HepG2 (cell line): ENCODE measurements around the gene PRDM12. TPM values are rescaled to one million over a fixed set of nuclear protein-coding genes. Genes with fewer than 3 reads are reported as not detected.
A peak's percentile ranks its signal among the peaks of the same experiment; 100 is the strongest.

ENCODE experiments used
- CCDC6 ChIP-seq: sonication (generic); formaldehyde crosslinking; IDR thresholded peaks from 2 replicates; pipeline ENCODE4 v1.8.1; 2022; ENCODE audit warnings: mild to moderate bottlenecking, missing genetic modification reagents, moderate library complexity
- GTF3A ChIP-seq: sonication (generic); formaldehyde crosslinking; conservative IDR thresholded peaks from 2 replicates; pipeline ENCODE4 v1.4.0; 2020; ENCODE audit warnings: mild to moderate bottlenecking, missing genetic modification reagents
- KAT7 ChIP-seq: IDR thresholded peaks from 2 replicates; pipeline ENCODE4 v1.6.1; 2018; ENCODE audit warnings: borderline replicate concordance, missing compliant biosample characterization
- KLF12 ChIP-seq: sonication (generic); formaldehyde crosslinking; IDR thresholded peaks from 2 replicates; pipeline ENCODE4 v1.4.0; 2020; ENCODE audit warnings: missing genetic modification reagents, borderline replicate concordance
- MAF1 ChIP-seq: sonication (generic); formaldehyde crosslinking; IDR thresholded peaks from 2 replicates; pipeline ENCODE4 v1.5.0; 2020; ENCODE audit warnings: missing genetic modification reagents, borderline replicate concordance
- MEIS1 ChIP-seq: sonication (generic); formaldehyde crosslinking; IDR thresholded peaks from 2 replicates; pipeline ENCODE4 v1.9.0; 2021; ENCODE audit warnings: mild to moderate bottlenecking, missing genetic modification reagents, moderate library complexity, borderline replicate concordance
- ONECUT2 ChIP-seq: sonication (generic); formaldehyde crosslinking; IDR thresholded peaks from 2 replicates; pipeline ENCODE4 v1.4.0; 2020; ENCODE audit warnings: missing genetic modification reagents
- POLR2AphosphoS2 ChIP-seq: IDR thresholded peaks from 2 replicates; pipeline ENCODE4 v1.6.1; 2011; ENCODE audit warnings: low read depth, low read length, improper control_type of control experiment
- RBAK ChIP-seq: sonication (generic); formaldehyde crosslinking; IDR thresholded peaks from 2 replicates; pipeline ENCODE4 v1.5.1; 2020; ENCODE audit warnings: mild to moderate bottlenecking, missing genetic modification reagents
- RBFOX2 ChIP-seq: fragments of 200-400 bp; formaldehyde crosslinking; IDR thresholded peaks from 2 replicates; pipeline ENCODE4 v1.6.1; 2017; ENCODE audit warnings: low read depth, mild to moderate bottlenecking, low read length
- RFXAP ChIP-seq: sonication (generic); formaldehyde crosslinking; IDR thresholded peaks from 2 replicates; pipeline ENCODE4 v1.4.0; 2020; ENCODE audit warnings: missing genetic modification reagents, borderline replicate concordance
- SP2 ChIP-seq: sonication (generic); formaldehyde crosslinking; IDR thresholded peaks from 2 replicates; pipeline ENCODE4 v1.5.1; 2020; ENCODE audit warnings: mild to moderate bottlenecking, missing genetic modification reagents
- SPEN ChIP-seq: sonication (generic); formaldehyde crosslinking; IDR thresholded peaks from 2 replicates; pipeline ENCODE4 v1.5.1; 2020; ENCODE audit warnings: low read depth, mild to moderate bottlenecking, missing genetic modification reagents
- TAF1 ChIP-seq: sonication (generic); formaldehyde crosslinking; IDR thresholded peaks from 2 replicates; pipeline ENCODE4 v1.4.0; 2020; ENCODE audit warnings: missing genetic modification reagents
- ZBTB21 ChIP-seq: sonication (generic); formaldehyde crosslinking; IDR thresholded peaks from 2 replicates; pipeline ENCODE4 v1.4.0; 2020; ENCODE audit warnings: missing genetic modification reagents
- ZFY ChIP-seq: sonication (generic); formaldehyde crosslinking; IDR thresholded peaks from 2 replicates; pipeline ENCODE4 v1.4.0; 2020; ENCODE audit warnings: missing genetic modification reagents
- ZMAT3 ChIP-seq: sonication (generic); formaldehyde crosslinking; conservative IDR thresholded peaks from 2 replicates; pipeline ENCODE4 v1.7.0; 2021; ENCODE audit warnings: missing genetic modification reagents
- ZNF205 ChIP-seq: IDR thresholded peaks from 2 replicates; pipeline ENCODE4 v1.6.1; 2018; ENCODE audit warnings: missing biosample characterization, missing genetic modification reagents
- ZNF33A ChIP-seq: sonication (generic); formaldehyde crosslinking; IDR thresholded peaks from 2 replicates; pipeline ENCODE4 v1.5.1; 2020; ENCODE audit warnings: missing genetic modification reagents, mild to moderate bottlenecking, moderate library complexity, borderline replicate concordance
- ZNF367 ChIP-seq: sonication (generic); formaldehyde crosslinking; IDR thresholded peaks from 2 replicates; pipeline ENCODE4 v1.4.0; 2020; ENCODE audit warnings: missing genetic modification reagents, borderline replicate concordance
- ZNF713 ChIP-seq: sonication (generic); formaldehyde crosslinking; IDR thresholded peaks from 2 replicates; pipeline ENCODE4 v1.4.0; 2020; ENCODE audit warnings: mild to moderate bottlenecking, missing genetic modification reagents
- ZNF775 ChIP-seq: sonication (generic); formaldehyde crosslinking; IDR thresholded peaks from 2 replicates; pipeline ENCODE4 v1.4.0; 2020; ENCODE audit warnings: missing genetic modification reagents, mild to moderate bottlenecking, moderate library complexity, borderline replicate concordance
- polyA plus RNA-seq, 8 experiments: library from polyadenylated mRNA; depleted of rRNA in 3 of 8; stranded (reverse) in 7 of 8; unstranded in 1 of 8; fragments of >200 nt; fragmentation: Illumina TruSeq in 4 of 8; extraction: Trizol in 4 of 8; gene quantifications; 2 replicates each; pipeline versions ENCODE4 v1.2.1 to v1.2.3, GENCODE V29; 2011 to 2016; ENCODE audit warnings: low read depth in 4 of 8, missing spikeins in 1 of 8, mixed read lengths in 1 of 8; ENCODE audit not compliant: insufficient read depth in 1 of 8
- total RNA-seq, 5 experiments: library from RNA; depleted of rRNA; stranded (reverse); fragments of >200 nt; fragmentation: Illumina TruSeq; extraction: Trizol; gene quantifications; 2 replicates each; pipeline ENCODE4 v1.2.3, GENCODE V29; 2016; ENCODE audit warnings: low read depth in 1 of 5
- TF ChIP-seq, protein P1 (sequence below): sonication (generic); formaldehyde crosslinking; conservative IDR thresholded peaks from 2 replicates; pipeline ENCODE4 v1.4.0; 2020; ENCODE audit warnings: missing genetic modification reagents
- TF ChIP-seq, protein P2 (sequence below): sonication (generic); formaldehyde crosslinking; IDR thresholded peaks from 2 replicates; pipeline ENCODE4 v1.5.0; 2020; ENCODE audit warnings: mild to moderate bottlenecking, missing genetic modification reagents
- TF ChIP-seq, protein P3 (sequence below): sonication (generic); formaldehyde crosslinking; conservative IDR thresholded peaks from 2 replicates; pipeline ENCODE4 v1.4.0; 2020; ENCODE audit warnings: missing genetic modification reagents

Gene PRDM12
- total and polyA plus RNA-seq, 2 of the 13 experiments (the other 11 are each of a cell fraction or from before 2014, with no cell fraction given) = 0.04 to 0.07 TPM

- TF ChIP-seq ZNF33A (CRISPR knock-in tag) = no peak
- no peak for TF ChIP-seq GTF3A (CRISPR knock-in tag)
- 0 out of 2 replicates have a peak, but pooled peaks have one; percentile 23 for TF ChIP-seq KAT7
- TF ChIP-seq, protein P1, sequence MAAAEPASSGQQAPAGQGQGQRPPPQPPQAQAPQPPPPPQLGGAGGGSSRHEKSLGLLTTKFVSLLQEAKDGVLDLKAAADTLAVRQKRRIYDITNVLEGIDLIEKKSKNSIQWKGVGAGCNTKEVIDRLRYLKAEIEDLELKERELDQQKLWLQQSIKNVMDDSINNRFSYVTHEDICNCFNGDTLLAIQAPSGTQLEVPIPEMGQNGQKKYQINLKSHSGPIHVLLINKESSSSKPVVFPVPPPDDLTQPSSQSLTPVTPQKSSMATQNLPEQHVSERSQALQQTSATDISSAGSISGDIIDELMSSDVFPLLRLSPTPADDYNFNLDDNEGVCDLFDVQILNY (CRISPR knock-in tag) = no peak
- no peak for TF ChIP-seq SPEN (CRISPR knock-in tag)
- TF ChIP-seq TAF1 (CRISPR knock-in tag) = peak; percentile 59; the same call in 1 of the 2 replicates
- peak; percentile 66; the same call in 1 of the 2 replicates for TF ChIP-seq ZNF367 (CRISPR knock-in tag)
- TF ChIP-seq KLF12 (CRISPR knock-in tag) = 0 out of 2 replicates have a peak, but pooled peaks have one; percentile 40
- peak; percentile 81 for TF ChIP-seq SP2 (CRISPR knock-in tag)
- TF ChIP-seq, protein P2, sequence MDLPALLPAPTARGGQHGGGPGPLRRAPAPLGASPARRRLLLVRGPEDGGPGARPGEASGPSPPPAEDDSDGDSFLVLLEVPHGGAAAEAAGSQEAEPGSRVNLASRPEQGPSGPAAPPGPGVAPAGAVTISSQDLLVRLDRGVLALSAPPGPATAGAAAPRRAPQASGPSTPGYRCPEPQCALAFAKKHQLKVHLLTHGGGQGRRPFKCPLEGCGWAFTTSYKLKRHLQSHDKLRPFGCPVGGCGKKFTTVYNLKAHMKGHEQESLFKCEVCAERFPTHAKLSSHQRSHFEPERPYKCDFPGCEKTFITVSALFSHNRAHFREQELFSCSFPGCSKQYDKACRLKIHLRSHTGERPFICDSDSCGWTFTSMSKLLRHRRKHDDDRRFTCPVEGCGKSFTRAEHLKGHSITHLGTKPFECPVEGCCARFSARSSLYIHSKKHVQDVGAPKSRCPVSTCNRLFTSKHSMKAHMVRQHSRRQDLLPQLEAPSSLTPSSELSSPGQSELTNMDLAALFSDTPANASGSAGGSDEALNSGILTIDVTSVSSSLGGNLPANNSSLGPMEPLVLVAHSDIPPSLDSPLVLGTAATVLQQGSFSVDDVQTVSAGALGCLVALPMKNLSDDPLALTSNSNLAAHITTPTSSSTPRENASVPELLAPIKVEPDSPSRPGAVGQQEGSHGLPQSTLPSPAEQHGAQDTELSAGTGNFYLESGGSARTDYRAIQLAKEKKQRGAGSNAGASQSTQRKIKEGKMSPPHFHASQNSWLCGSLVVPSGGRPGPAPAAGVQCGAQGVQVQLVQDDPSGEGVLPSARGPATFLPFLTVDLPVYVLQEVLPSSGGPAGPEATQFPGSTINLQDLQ = no peak
- TF ChIP-seq ZFY = 0 out of 2 replicates have a peak, but pooled peaks have one; percentile 33
- TF ChIP-seq CCDC6 (CRISPR knock-in tag) = peak; percentile 48; the same call in 1 of the 2 replicates
- TF ChIP-seq, protein P3, sequence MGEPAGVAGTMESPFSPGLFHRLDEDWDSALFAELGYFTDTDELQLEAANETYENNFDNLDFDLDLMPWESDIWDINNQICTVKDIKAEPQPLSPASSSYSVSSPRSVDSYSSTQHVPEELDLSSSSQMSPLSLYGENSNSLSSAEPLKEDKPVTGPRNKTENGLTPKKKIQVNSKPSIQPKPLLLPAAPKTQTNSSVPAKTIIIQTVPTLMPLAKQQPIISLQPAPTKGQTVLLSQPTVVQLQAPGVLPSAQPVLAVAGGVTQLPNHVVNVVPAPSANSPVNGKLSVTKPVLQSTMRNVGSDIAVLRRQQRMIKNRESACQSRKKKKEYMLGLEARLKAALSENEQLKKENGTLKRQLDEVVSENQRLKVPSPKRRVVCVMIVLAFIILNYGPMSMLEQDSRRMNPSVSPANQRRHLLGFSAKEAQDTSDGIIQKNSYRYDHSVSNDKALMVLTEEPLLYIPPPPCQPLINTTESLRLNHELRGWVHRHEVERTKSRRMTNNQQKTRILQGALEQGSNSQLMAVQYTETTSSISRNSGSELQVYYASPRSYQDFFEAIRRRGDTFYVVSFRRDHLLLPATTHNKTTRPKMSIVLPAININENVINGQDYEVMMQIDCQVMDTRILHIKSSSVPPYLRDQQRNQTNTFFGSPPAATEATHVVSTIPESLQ (CRISPR knock-in tag) = no peak
- no peak for TF ChIP-seq RBFOX2
- no peak for TF ChIP-seq ZNF713
- TF ChIP-seq ZBTB21 = no peak
- no peak for TF ChIP-seq RFXAP (CRISPR knock-in tag)
- TF ChIP-seq POLR2AphosphoS2 = no peak
- 0 out of 2 replicates have a peak, but pooled peaks have one; percentile 44 for TF ChIP-seq MEIS1 (CRISPR knock-in tag)
- no peak for TF ChIP-seq ZNF205
- no peak for TF ChIP-seq RBAK (CRISPR knock-in tag)
- 0 out of 2 replicates have a peak, but pooled peaks have one; percentile 46 for TF ChIP-seq ZMAT3 (CRISPR knock-in tag)
- TF ChIP-seq ONECUT2 (CRISPR knock-in tag) = no peak
- TF ChIP-seq ZNF775 (CRISPR knock-in tag) = no peak
- TF ChIP-seq MAF1 (CRISPR knock-in tag) = no peak
Observed at GRCh38 chr9:130689937-130690700, 25.7 kb downstream of the PRDM12 start (continued).
